ENCODE data around the gene CCNL2. TPM values are rescaled to one million over a fixed set of nuclear protein-coding genes. Genes with fewer than 3 reads are reported as not detected.
"Not testable (repeated sequence)": the region's sequence is repeated elsewhere in the genome, so short reads cannot be mapped to it uniquely, and the experiment has no call there.

Gene CCNL2
- total RNA-seq, 1 donor from 2014 or later, result 144 TPM

DNA sequence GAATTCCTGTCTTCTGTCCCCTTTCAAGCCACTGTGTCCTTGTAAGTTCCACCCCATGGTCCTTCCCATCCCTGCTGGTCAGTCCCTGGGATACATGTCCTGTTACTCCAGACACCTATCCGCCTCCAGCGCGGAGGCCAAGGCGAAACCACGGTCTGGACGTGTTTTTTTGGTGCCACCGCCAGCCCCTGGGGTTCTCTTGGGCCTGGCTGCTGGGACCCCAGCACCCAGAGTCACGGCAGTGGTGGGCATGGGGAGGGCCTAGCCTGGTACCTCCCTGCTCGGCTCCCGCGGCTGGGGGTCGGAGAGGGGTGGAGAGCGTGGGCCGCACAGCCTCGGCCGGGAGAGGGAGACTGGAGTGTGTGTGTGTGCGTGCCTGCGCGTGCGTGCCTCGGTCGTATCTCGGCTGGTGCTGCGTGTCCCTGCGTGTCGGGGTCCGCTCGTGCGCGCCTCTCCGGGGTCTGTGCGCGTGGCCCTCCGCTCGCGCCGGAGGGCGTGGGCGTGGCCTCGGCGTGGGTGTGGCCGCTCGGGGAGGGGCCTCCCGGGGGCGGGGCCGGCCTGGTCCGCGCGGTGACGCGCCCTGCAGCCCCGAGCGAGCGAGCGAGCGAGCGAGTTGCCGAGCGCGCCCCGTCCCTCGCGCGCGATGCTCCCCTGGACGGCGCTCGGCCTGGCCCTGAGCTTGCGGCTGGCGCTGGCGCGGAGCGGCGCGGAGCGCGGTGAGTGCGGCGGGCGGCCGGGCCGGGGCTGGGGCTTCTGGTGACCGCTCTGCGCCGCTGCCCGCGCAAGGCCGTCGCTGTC is 36.2 kb upstream of the CCNL2 start, which contains the start of gene VWA1:
Gene VWA1 (plus strand): TSS at position 585 of the 798 bp plus-strand sequence. CDS start 59 bp downstream, at position 644.
- Mint-ChIP-seq H3K9me3 (no peaks in the 10 kb centered on the region), H3K4me1 (peaks cover 8% of the 10 kb centered on the region), H3K27me3 (peaks cover 4% of the 10 kb centered on the region), H3K36me3 (ENCODE audit: low read depth) (no peaks in the 10 kb centered on the region), H3K4me3 (peak within 1 kb of the TSS; percentile 72), H3K27ac (peak within 1 kb of the TSS; percentile 62)
- DNase-seq, result peak; percentile 95
- intact Hi-C loops (cut with micrococcal nuclease), result no loop called here

DNA sequence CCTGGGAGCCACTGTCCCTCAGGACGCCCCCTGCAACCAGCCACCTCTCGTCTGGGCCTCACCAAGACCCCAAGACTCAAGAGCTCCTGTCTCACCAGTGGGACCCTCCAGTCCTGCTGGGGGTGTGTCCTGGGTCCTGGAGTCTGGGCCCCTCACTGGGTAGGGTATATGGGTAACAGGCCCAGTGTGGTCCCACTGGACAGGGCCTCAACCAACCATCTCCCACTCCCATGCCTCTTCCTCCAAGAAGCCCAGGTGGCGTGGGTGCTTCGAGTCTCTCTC is 35.6 kb upstream of the CCNL2 start:
- H3K27ac Mint-ChIP-seq, result peak overlapping the region; percentile 62
- H3K4me3 Mint-ChIP-seq, result peak overlapping the region; percentile 61
- intact Hi-C loops (cut with micrococcal nuclease), result loop anchor here (5.0 kb wide), 1 partner anchor 37 kb away; the partner anchor contains the start of gene CCNL2

DNA sequence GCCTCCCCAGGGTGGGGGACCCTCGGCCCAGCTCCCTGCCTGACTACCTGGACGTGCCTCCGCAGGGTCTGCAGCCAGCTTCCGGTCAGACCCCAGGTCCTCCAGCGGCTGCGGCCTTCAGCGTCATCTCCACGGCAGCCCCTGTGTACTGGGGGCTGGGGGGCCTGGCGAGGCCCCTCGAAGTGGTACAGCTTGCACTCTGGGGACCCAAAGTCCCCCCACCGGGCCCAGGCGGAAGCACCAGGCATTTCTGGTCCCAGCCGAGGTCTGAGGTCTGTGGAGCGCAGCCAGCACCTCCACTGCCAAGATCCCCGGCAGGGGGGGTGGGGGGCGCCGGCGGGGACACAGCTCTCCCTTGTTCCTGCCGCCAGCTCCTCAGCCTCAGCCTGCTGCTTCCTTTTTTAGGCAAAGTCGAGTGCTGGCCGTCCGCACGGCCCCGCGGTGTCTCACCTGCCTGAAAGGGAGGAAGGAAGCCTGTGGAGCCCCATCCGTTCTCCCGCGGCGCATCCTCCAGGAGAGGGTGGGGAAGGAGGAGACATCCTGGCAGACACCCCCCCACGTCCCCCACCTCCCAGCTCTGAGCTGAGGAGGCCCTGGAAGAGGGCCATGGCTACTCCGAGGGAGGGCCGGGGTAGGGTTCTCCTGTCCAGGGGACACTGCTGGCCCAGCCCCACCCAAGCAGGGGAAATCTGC is 35.1 kb upstream of the CCNL2 start:
- Mint-ChIP-seq H3K9me3 (no peaks in the 10 kb centered on the region), H3K4me3 (peak overlapping the region; percentile 32), H3K27me3 (peaks cover 12% of the 10 kb centered on the region), H3K36me3 (ENCODE audit: low read depth) (no peaks in the 10 kb centered on the region), H3K4me1 (peaks cover 8% of the 10 kb centered on the region), H3K27ac (peak overlapping the region; percentile 78)
- peak; percentile 64 for DNase-seq
- intact Hi-C loops (cut with micrococcal nuclease), result loop anchor here (5.0 kb wide), 1 partner anchor 37 kb away; the partner anchor contains the start of gene CCNL2

More for the DNA sequence above, 35.6 kb upstream of the CCNL2 start:
- Mint-ChIP-seq H3K9me3 (no peaks in the 10 kb centered on the region), H3K4me1 (peaks cover 8% of the 10 kb centered on the region), H3K27me3 (peaks cover 7% of the 10 kb centered on the region), H3K36me3 (ENCODE audit: low read depth) (no peaks in the 10 kb centered on the region)
- DNase-seq, result no peak

DNA sequence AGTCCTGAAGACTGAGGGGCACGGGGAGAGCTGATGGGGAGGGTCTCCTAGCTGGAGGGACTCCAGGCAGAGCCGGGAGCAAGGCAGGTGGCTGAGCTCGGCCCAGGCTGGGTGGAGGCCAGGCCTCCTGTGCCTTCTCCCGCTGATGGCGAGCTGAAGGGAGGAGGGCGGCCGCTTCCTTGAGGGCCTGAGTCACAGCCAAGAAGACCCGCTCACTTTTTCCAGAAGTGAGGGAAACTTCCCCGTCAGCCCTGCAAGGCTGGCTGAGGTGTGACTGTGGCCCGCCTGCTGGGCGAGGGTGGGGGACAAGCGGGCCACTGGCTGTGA is 34.6 kb upstream of the CCNL2 start:
- Mint-ChIP-seq H3K36me3 (ENCODE audit: low read depth) (no peaks in the 10 kb centered on the region), H3K4me3 (peak overlapping the region; percentile 32), H3K9me3 (no peaks in the 10 kb centered on the region), H3K27me3 (peaks cover 12% of the 10 kb centered on the region), H3K4me1 (peaks cover 8% of the 10 kb centered on the region), H3K27ac (peak overlapping the region; percentile 78)
- peak; percentile 69 for DNase-seq
- intact Hi-C loops (cut with micrococcal nuclease), result loop anchor here (5.0 kb wide), 1 partner anchor 36 kb away; the partner anchor contains the start of gene CCNL2

DNA sequence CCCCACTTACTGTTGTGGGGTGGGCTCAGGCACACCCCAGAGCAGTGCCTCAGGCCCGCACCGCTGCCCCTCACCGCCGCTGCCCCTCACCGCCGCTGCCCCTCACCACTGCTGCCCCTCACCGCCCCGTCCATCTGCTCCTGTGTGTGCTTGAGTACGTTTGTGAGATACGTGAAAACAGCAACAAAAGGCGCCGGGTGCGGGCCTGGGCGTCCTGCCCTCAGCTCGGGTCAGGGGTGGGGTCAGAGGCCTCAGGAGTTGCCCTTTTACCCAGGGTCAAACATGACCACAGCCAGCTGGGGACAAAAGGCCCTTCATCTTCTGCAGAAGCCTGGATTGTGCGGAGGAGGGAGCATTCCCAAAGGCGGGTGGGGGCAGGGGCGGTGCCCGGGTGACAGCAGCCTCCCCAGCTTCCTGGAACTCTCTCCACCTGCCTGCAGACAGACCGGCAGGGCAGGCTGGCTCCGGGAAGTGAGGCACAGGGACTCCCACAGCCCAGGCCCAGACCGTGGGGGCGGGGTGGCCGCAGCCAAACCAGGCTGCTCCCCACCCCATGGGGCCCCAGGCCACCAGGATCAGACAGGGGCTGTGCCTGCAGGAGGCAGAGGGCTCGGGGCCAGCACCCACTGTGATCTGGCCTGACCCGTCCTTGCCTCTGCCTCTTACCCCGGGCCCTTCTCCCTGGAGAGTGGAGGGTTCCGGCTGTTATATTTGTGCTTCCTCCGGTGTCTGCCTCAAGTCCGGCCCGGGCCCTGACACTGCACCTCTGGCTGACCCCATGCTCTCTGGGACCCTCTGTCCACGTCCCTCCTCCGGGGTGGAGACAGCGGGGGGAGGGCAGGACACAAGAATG is 34.0 kb upstream of the CCNL2 start:
- intact Hi-C loops (cut with micrococcal nuclease), result loop anchor here (5.0 kb wide), 1 partner anchor 36 kb away; the partner anchor contains the start of gene CCNL2
- H3K4me1 Mint-ChIP-seq, result peaks cover 8% of the 10 kb centered on the region
- H3K36me3 Mint-ChIP-seq (ENCODE audit: low read depth), result no peaks in the 10 kb centered on the region
- peak overlapping the region; percentile 78 for H3K27ac Mint-ChIP-seq
- no peak for DNase-seq
- peaks cover 15% of the 10 kb centered on the region for H3K27me3 Mint-ChIP-seq
- H3K4me3 Mint-ChIP-seq, result peak overlapping the region; percentile 32
- no peaks in the 10 kb centered on the region for H3K9me3 Mint-ChIP-seq

DNA sequence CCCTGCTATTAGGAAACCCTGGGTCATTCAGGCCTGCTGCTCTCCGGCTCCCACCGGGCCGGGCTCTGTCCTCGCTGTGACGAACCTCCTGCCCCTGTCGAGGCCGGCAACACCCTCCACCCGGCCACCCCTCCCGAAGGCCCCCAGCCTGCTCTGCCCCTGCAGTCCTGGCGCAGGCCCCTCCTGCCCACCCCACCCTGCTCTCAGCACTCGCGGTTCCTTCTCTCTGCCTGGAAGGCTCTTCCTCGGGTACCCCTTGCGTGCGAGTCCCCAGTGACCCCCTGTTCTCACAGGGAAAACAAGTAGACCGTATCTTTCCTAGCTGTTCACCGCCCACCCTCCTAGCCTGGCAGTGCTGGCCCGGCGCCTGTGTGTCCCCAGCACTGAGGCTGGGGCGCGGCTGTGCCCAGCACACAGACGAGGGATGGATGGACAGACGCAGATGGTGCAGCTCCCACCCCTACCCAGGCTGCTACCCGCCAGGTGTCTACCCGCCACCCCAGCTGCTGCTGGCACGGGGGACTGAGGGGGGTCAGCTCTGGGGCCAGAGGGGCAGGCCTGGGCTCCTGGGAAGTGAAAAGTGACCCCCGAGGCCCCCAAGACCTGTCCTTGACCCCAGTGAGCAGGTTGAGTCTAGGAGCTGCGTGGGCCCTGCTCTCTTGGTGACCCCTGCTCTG is 33.3 kb upstream of the CCNL2 start:
- Mint-ChIP-seq H3K27ac (peak overlapping the region; percentile 41), H3K4me1 (peaks cover 8% of the 10 kb centered on the region), H3K9me3 (no peaks in the 10 kb centered on the region), H3K27me3 (peaks cover 15% of the 10 kb centered on the region), H3K4me3 (no peak overlapping the region), H3K36me3 (ENCODE audit: low read depth) (no peaks in the 10 kb centered on the region)
- DNase-seq, result no peak
- intact Hi-C loops (cut with micrococcal nuclease), result loop anchor here (5.0 kb wide), 1 partner anchor 35 kb away; the partner anchor contains the start of gene CCNL2

DNA sequence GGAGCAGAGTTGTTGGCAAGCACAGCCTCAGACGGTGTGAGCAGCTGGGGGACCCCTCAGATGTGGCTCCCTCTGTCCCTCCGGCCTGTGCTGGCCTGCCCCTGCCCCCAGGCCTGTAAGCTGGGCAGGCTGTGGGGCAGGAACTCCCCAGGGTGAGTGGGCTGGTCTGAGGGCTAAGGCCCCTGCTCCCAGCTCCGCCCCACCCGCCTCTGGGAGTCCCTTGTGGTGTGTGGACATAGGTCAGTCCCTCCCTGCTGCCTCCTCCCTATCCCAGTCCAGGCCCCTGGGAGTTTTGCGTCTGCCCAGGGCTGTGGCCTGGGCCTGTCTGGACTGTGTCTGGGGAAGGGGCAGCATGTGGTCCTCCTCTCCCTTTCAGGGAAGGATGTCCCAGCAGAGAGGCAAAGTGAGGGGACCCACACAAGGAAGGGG is 32.7 kb upstream of the CCNL2 start:
- H3K4me1 Mint-ChIP-seq, result peaks cover 8% of the 10 kb centered on the region
- no peak for DNase-seq
- H3K27me3 Mint-ChIP-seq, result peaks cover 15% of the 10 kb centered on the region
- H3K9me3 Mint-ChIP-seq, result no peaks in the 10 kb centered on the region
- intact Hi-C loops (cut with micrococcal nuclease), result loop anchor here (5.0 kb wide), 1 partner anchor 35 kb away; the partner anchor contains the start of gene CCNL2
- no peaks in the 10 kb centered on the region for H3K36me3 Mint-ChIP-seq (ENCODE audit: low read depth)
- peak overlapping the region; percentile 41 for H3K27ac Mint-ChIP-seq
- H3K4me3 Mint-ChIP-seq, result no peak overlapping the region

DNA sequence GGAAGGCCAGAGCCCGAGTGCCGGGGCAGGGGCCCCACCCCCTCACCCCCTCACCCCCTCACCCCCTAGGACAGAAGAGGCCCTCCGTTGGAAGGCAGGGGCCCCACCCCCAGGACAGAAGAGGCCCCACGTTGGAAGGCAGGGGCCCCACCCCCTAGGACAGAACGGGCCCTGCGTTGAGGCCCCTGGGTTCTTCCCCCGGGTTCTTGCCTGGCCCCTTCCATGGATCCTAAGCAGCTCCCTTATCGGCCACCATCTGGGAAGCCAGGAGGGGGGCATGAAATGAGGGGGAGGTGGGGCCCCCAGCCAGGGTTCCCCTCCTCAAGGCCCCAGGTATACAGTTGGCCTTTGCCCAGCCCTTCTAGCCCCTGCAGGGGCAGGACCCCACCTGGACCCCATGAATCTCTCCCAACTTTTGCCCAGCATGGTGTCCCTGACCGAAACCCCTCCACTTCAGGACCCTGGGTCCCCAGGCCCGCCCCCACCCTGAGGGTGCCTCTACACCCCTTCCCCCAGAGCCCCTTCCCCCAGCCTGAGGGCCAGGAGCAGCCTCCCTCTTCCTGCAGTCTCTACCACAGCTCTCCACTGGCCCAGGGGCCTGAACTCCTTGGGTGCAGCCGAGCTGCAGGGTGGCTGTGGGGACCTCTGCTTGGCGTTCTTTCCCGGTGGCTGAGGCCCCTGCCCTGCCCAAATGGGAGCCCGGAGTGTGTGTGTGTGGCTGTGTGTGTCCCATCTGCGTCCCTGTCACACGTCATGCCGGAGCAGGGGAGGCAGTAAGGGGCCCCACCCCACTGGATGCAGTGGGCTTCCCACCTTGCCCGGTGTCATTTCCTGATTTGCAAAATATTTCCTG is 32.1 kb upstream of the CCNL2 start:
- peaks cover 14% of the 10 kb centered on the region for H3K27me3 Mint-ChIP-seq
- H3K4me1 Mint-ChIP-seq, result peaks cover 9% of the 10 kb centered on the region
- intact Hi-C loops (cut with micrococcal nuclease), result loop anchor here (5.0 kb wide), 1 partner anchor 34 kb away; the partner anchor contains the start of gene CCNL2
- H3K4me3 Mint-ChIP-seq, result no peak overlapping the region
- DNase-seq, result no peak
- no peaks in the 10 kb centered on the region for H3K9me3 Mint-ChIP-seq
- H3K27ac Mint-ChIP-seq, result no peak overlapping the region
- no peaks in the 10 kb centered on the region for H3K36me3 Mint-ChIP-seq (ENCODE audit: low read depth)

DNA sequence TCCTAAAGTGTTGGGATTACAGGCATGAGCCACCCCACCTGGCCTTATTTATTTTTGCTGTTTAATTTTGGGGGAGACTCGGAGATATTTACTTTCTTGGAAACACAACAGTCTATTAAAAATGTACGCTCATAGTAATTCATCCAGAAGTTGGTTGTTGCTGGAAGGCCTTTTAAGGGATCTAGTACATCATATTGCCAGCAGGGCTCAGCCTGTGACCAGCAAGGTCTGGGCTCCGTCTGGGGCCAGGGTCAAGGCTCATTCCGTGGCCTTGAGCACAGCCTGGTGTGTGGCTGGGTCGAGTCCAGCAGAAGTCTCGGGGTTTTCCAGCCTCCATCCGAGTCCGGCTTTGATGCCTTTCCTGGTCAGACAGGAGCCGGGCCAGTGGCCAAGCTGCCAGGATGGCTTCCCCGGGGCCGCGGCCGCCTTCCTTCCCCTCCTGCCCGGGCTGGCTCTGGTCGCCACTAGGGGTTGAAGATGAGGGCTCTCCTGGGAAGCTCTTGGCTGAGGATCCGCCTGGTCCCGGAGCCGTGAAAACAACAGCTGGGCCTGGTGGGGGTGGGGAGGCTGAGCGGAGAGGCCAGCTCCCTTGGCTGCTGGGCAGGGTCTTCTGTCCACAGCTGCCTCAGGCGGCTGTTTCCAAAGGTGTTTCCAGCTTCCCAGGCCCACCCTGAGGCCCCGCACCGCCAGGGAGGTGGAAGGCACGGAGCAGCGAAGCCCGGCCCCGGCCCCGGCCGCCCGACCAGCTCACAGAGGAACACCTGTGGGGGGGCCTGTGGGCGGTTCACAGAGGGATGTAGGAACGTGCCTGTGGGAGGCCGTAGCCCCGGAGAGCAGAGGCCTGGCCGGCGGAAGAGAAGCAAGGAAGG is 31.2 kb upstream of the CCNL2 start:
- no peak overlapping the region for H3K27ac Mint-ChIP-seq
- no peaks in the 10 kb centered on the region for H3K36me3 Mint-ChIP-seq (ENCODE audit: low read depth)
- no peak overlapping the region for H3K4me3 Mint-ChIP-seq
- DNase-seq, result no peak
- no peaks in the 10 kb centered on the region for H3K9me3 Mint-ChIP-seq
- peaks cover 18% of the 10 kb centered on the region for H3K27me3 Mint-ChIP-seq
- peaks cover 8% of the 10 kb centered on the region for H3K4me1 Mint-ChIP-seq
- intact Hi-C loops (cut with micrococcal nuclease), result loop anchor here (5.0 kb wide), 1 partner anchor 33 kb away; the partner anchor contains the start of gene CCNL2

DNA sequence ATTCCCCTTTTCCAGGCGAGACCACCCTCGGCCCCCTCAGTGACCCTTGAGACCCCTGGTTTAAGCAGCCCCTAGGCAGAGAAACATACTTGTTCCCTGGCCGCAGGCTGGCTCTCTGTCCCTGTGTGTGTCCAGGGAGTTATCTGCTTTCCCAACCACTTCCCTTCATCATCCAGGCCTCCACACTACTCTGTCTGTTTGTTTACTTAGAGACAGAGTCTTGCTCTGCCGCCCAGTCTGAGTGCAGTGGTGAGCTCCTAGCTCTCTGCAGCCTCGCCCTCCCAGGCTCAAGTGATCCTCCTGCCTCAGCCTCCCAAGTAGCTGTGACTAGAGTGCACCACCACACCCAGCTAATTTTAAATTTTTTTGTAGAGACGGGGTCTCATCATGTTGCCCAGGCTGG is 30.5 kb upstream of the CCNL2 start:
- Mint-ChIP-seq H3K9me3 (no peaks in the 10 kb centered on the region), H3K27ac (no peak overlapping the region), H3K36me3 (ENCODE audit: low read depth) (no peaks in the 10 kb centered on the region), H3K4me1 (peaks cover 5% of the 10 kb centered on the region), H3K27me3 (peaks cover 24% of the 10 kb centered on the region), H3K4me3 (no peak overlapping the region)
- no peak for DNase-seq
- intact Hi-C loops (cut with micrococcal nuclease), result loop anchor here (5.0 kb wide), 1 partner anchor 32 kb away; the partner anchor contains the start of gene CCNL2

DNA sequence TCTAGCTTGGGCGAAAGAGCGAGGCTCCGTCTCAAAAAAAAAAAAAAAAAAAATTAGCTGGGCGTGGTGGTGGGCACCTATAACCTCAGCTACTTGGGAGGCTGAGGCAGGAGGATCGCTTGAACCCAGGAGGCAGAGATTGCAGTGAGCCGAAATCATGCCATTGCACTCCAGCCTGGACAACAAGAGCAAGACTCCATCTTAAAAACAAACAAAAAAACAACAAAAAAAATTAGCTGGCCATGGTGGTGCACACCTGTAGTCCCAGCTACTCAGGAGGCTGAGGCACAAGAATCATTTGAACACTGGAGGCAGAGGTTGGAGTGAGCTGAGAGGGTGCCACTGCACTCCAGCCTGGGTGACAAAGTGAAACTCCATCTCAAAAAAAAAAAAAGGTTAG is 29.8 kb upstream of the CCNL2 start:
- not testable (repeated sequence) for H3K27ac Mint-ChIP-seq
- peaks cover 25% of the 10 kb centered on the region for H3K27me3 Mint-ChIP-seq

More for the DNA sequence above, 29.8 kb upstream of the CCNL2 start:
- H3K4me3 Mint-ChIP-seq; DNase-seq; H3K9me3 Mint-ChIP-seq; intact Hi-C loops (cut with micrococcal nuclease); H3K36me3 Mint-ChIP-seq (ENCODE audit: low read depth); H3K4me1 Mint-ChIP-seq: not testable (repeated sequence)
